SIG-M5 treated with dmso at 0.1 percent for 504 hours (cell line): Measurements from ENCODE around the gene ANKRD17.
A peak's percentile ranks its signal among the peaks of the same experiment; 100 is the strongest.

Source experiments
- DNase-seq: peaks from one replicate; lab custom pipeline; 2025; ENCODE audit not compliant: unreplicated experiment; lab: John Stamatoyannopoulos, UW

ANKRD17 gene

GRCh38 chr4:73131281-73131680, 127.3 kb downstream of the ANKRD17 start:
- no peak for DNase-seq

- no peak for DNase-seq
Measured at GRCh38 chr4:73129319-73129718, 129.3 kb downstream of the ANKRD17 start.

- peak; percentile 28 for DNase-seq
Measured at GRCh38 chr4:73127839-73128453, 130.7 kb downstream of the ANKRD17 start.

- DNase-seq, result no peak
Measured at GRCh38 chr4:73109493-73109892, 149.1 kb downstream of the ANKRD17 start.

- DNase-seq, result no peak
Measured at GRCh38 chr4:73104695-73105094, 153.9 kb downstream of the ANKRD17 start.

- DNase-seq, result no peak
Measured at GRCh38 chr4:73103799-73104503, 154.6 kb downstream of the ANKRD17 start.

- no peak for DNase-seq
Measured at GRCh38 chr4:73099143-73099542, 159.5 kb downstream of the ANKRD17 start.

GRCh38 chr4:73098713-73099112, 159.9 kb downstream of the ANKRD17 start:
- DNase-seq, result no peak

- DNase-seq, result no peak
Measured at GRCh38 chr4:73098016-73098415, 160.6 kb downstream of the ANKRD17 start.

- no peak for DNase-seq
Measured at GRCh38 chr4:73092868-73093267, 165.7 kb downstream of the ANKRD17 start.

- DNase-seq, result no peak
Measured at GRCh38 chr4:73090738-73091137, 167.9 kb downstream of the ANKRD17 start.

- DNase-seq, result no peak
Measured at GRCh38 chr4:73087871-73088270, 170.7 kb downstream of the ANKRD17 start.

- no peak for DNase-seq
Measured at GRCh38 chr4:73086095-73086868, 172.3 kb downstream of the ANKRD17 start.

GRCh38 chr4:73080789-73081188, 177.8 kb downstream of the ANKRD17 start:
- no peak for DNase-seq

- no peak for DNase-seq
Measured at GRCh38 chr4:73075832-73076231, 182.8 kb downstream of the ANKRD17 start.

- DNase-seq, result no peak
Measured at GRCh38 chr4:73070074-73070390, 188.6 kb downstream of the ANKRD17 start.

- peak; percentile 94 for DNase-seq
Measured at GRCh38 chr4:73069338-73070073, 189.1 kb downstream of the ANKRD17 start, which contains the start of gene COX18. Gene COX18 (minus strand): TSS chr4:73069716. CDS start chr4:73069649, 67 bp downstream.

- DNase-seq, result peak; percentile 67
Measured at GRCh38 chr4:73068491-73069337, 189.9 kb downstream of the ANKRD17 start.

GRCh38 chr4:73067971-73068394, 190.6 kb downstream of the ANKRD17 start:
- DNase-seq, result no peak

GRCh38 chr4:73066928-73067327, 191.7 kb downstream of the ANKRD17 start:
- no peak for DNase-seq
